Kidney (tissue), 14 donors: ENCODE results near the gene AR. TPM values are rescaled to one million over a fixed set of nuclear protein-coding genes. Genes with fewer than 3 reads are reported as not detected.

Source experiments
- DNase-seq, 5 donors: peaks; one replicate each; pipeline ENCODE4 v3.0.0-alpha.2; 2013 to 2020
- FAIRE-seq: peaks from 2 replicates; lab custom pipeline; 2012; peaks lifted over from hg19 to GRCh38; lab: Jason Lieb, UNC
- H3K27ac ChIP-seq, 2 donors: one replicate each; pipeline ENCODE4 v1.7.0; 2013; ENCODE audit warnings: low read depth in 2 of 2, low read length in 2 of 2, inconsistent platforms in 1 of 2
- H3K27me3 ChIP-seq: one replicate; pipeline ENCODE4 v1.7.1; 2013; ENCODE audit warnings: low read length, inconsistent platforms; ENCODE audit not compliant: control insufficient read depth, insufficient read depth
- H3K36me3 ChIP-seq, 3 donors: one replicate each; pipeline versions ENCODE4 v1.7.0 to v1.7.1; 2013; ENCODE audit warnings: low read length in 3 of 3, control low read depth in 1 of 3, inconsistent platforms in 1 of 3; ENCODE audit not compliant: insufficient read depth in 3 of 3, control insufficient read depth in 2 of 3
- H3K4me1 ChIP-seq, 3 donors: one replicate each; pipeline versions ENCODE4 v1.7.0 to v1.7.1; 2013; ENCODE audit warnings: low read length in 3 of 3, inconsistent platforms in 1 of 3, low read depth in 1 of 3; ENCODE audit not compliant: control insufficient read depth in 2 of 3, insufficient read depth in 2 of 3
- H3K4me3 ChIP-seq, 3 donors: one replicate each; pipeline versions ENCODE4 v1.7.0 to v1.8.1; 2013; ENCODE audit warnings: low read length in 3 of 3, control low read depth in 1 of 3, inconsistent platforms in 1 of 3
- H3K9ac ChIP-seq, 3 donors: one replicate each; pipeline versions ENCODE4 v1.7.0 to v1.7.1; 2013; ENCODE audit warnings: low read length in 3 of 3, control low read depth in 1 of 3, inconsistent platforms in 1 of 3
- H3K9me3 ChIP-seq, 3 donors: one replicate each; pipeline versions ENCODE4 v1.7.0 to v1.7.1; 2013; ENCODE audit warnings: low read length in 3 of 3, control low read depth in 1 of 3, inconsistent platforms in 1 of 3; ENCODE audit not compliant: control insufficient read depth in 2 of 3, insufficient read depth in 1 of 3
- CTCF ChIP-seq: IDR thresholded peaks from 3 replicates; pipeline ENCODE4 v1.5.1; 2012; ENCODE audit warnings: mild to moderate bottlenecking, moderate library complexity, borderline replicate concordance; ENCODE audit not compliant: insufficient read depth; ENCODE audit errors: extremely low read depth
- intact Hi-C: fragments of 100-400 bp; cut with DNase I; formaldehyde crosslinking; loops from one replicate; pipeline ENCODE4 v1.11.1; 2022
- polyA plus RNA-seq: library from polyadenylated mRNA; stranded (reverse); fragments of 350-450 nt; fragmentation: Illumina TruSeq; extraction: RNeasy Lipid Tissue Mini Kit (QIAGEN cat#74804); gene quantifications from one replicate; pipeline ENCODE4 v1.2.3, GENCODE V29; 2014; ENCODE audit warnings: low read depth, low replicate concordance; ENCODE audit not compliant: insufficient read depth
- total RNA-seq: library from RNA; stranded (reverse); fragmentation: NEBNext Ultra II Directional; extraction: Animal tissue kit (Norgen Biotek cat#: 25700); gene quantifications from one replicate; pipeline ENCODE4 v1.2.1, GENCODE V29; 2021
- donor health status: control.
- donor health status: control.
- donor health status: control.
- donor health status: control.
- donor health status: control.
- donor health status: DM: yes; HTN: yes; CAD: no.
- donor health status: Normal renal cell carcinoma (clear cell type).

The AR gene
- total and polyA plus RNA-seq, 2 donors from 2014 or later, result 1.6 to 13.6 TPM

- H3K9me3 ChIP-seq, result no peaks in the 10 kb centered on the region
- no peak overlapping the region for H3K4me3 ChIP-seq
- no peak overlapping the region for H3K9ac ChIP-seq
- no peak for TF ChIP-seq CTCF
- no peaks in the 10 kb centered on the region for H3K27me3 ChIP-seq
- DNase-seq, result no peak
- FAIRE-seq, result no peak
- intact Hi-C loops, result no loop called here
- peaks cover 0 to 2% (median 0%) of the 10 kb centered on the region in 3 donors for H3K36me3 ChIP-seq
- H3K4me1 ChIP-seq, result no peaks in the 10 kb centered on the region
- no peak overlapping the region for H3K27ac ChIP-seq
These were observed 182.2 kb downstream of the AR start for GRCh38 chrX:67726018-67726417.

- Histone ChIP-seq H3K9me3 (no peaks in the 10 kb centered on the region), H3K27ac (no peak overlapping the region), H3K9ac (no peak overlapping the region), H3K4me3 (no peak overlapping the region), H3K4me1 (no peaks in the 10 kb centered on the region), H3K27me3 (no peaks in the 10 kb centered on the region), H3K36me3 (peaks cover 0 to 2% (median 0%) of the 10 kb centered on the region in 3 donors)
- TF ChIP-seq CTCF, result no peak
- intact Hi-C loops, result no loop called here
- DNase-seq (no peak), FAIRE-seq (no peak)
These were observed 183.8 kb downstream of the AR start for GRCh38 chrX:67727576-67727975.

GRCh38 chrX:67730296-67730695 lies 186.5 kb downstream of the AR start:
- intact Hi-C loops, result no loop called here
- Histone ChIP-seq H3K4me3 (no peak overlapping the region), H3K4me1 (no peaks in the 10 kb centered on the region), H3K27ac (no peak overlapping the region), H3K9me3 (no peaks in the 10 kb centered on the region), H3K27me3 (no peaks in the 10 kb centered on the region), H3K36me3 (peaks cover 0 to 2% (median 0%) of the 10 kb centered on the region in 3 donors), H3K9ac (no peak overlapping the region)
- DNase-seq, result no peak
- FAIRE-seq, result no peak
- no peak for TF ChIP-seq CTCF

GRCh38 chrX:67731061-67731460 lies 187.2 kb downstream of the AR start:
- Histone ChIP-seq H3K4me3 (no peak overlapping the region), H3K27ac (no peak overlapping the region), H3K9me3 (no peaks in the 10 kb centered on the region), H3K9ac (no peak overlapping the region), H3K36me3 (peaks cover 0 to 2% (median 0%) of the 10 kb centered on the region in 3 donors), H3K27me3 (no peaks in the 10 kb centered on the region), H3K4me1 (no peaks in the 10 kb centered on the region)
- DNase-seq (no peak), FAIRE-seq (no peak)
- TF ChIP-seq CTCF, result no peak
- intact Hi-C loops, result no loop called here
